SW480 (cell line): ENCODE measurements around the gene GDPD3.

ENCODE experiments used
- DNase-seq: peaks from one replicate; pipeline ENCODE4 v3.0.0-alpha.2; 2016; ENCODE audit warnings: low spot score

GDPD3 gene

GRCh38 chr16:30077656-30078055, 35.7 kb downstream of the GDPD3 start:
- DNase-seq = no peak

GRCh38 chr16:30076276-30076791, 37.0 kb downstream of the GDPD3 start:
- no peak for DNase-seq

- peak; percentile 88 for DNase-seq
These were observed 37.6 kb downstream of the GDPD3 start, which contains the start of gene PPP4C for GRCh38 chr16:30075503-30076275. PPP4C (plus strand) TSS chr16:30075994; CDS start chr16:30076378, 384 bp downstream.

- DNase-seq = no peak
These were observed 42.8 kb downstream of the GDPD3 start for GRCh38 chr16:30070490-30070889.

- no peak for DNase-seq
These were observed 43.5 kb downstream of the GDPD3 start for GRCh38 chr16:30069611-30070462.

- DNase-seq = no peak
These were observed 44.4 kb downstream of the GDPD3 start for GRCh38 chr16:30068750-30069610.

- DNase-seq = no peak
These were observed 45.0 kb downstream of the GDPD3 start for GRCh38 chr16:30068333-30068732.

GRCh38 chr16:30067584-30067916, 45.8 kb downstream of the GDPD3 start:
- DNase-seq = no peak

GRCh38 chr16:30066761-30067583, 46.4 kb downstream of the GDPD3 start:
- no peak for DNase-seq

- no peak for DNase-seq
These were observed 47.2 kb downstream of the GDPD3 start for GRCh38 chr16:30065943-30066760.

- DNase-seq = peak; percentile 96
These were observed 48.0 kb downstream of the GDPD3 start, which contains the start of gene ALDOA for GRCh38 chr16:30065102-30065942. ALDOA (plus strand) TSS chr16:30065760; CDS start chr16:30066898, 1,138 bp downstream.

GRCh38 chr16:30064729-30065101, 48.6 kb downstream of the GDPD3 start:
- no peak for DNase-seq

GRCh38 chr16:30063893-30064728, 49.2 kb downstream of the GDPD3 start:
- DNase-seq = peak; percentile 70

GRCh38 chr16:30063278-30063892, 50.0 kb downstream of the GDPD3 start:
- no peak for DNase-seq

- no peak for DNase-seq
These were observed 52.3 kb downstream of the GDPD3 start for GRCh38 chr16:30060836-30061554.

- no peak for DNase-seq
These were observed 53.0 kb downstream of the GDPD3 start for GRCh38 chr16:30060346-30060745.

GRCh38 chr16:30054959-30055553, 58.3 kb downstream of the GDPD3 start:
- DNase-seq = no peak
